BLaER1 (cell line): Measurements from ENCODE around the gene SLC19A1.

Experiments used
- H3K27ac ChIP-seq: shearing (Covaris generic); formaldehyde crosslinking; 2 replicates; pipeline ENCODE4 v1.8.1; 2022
- H3K27me3 ChIP-seq: shearing (Covaris generic); formaldehyde crosslinking; 2 replicates; pipeline ENCODE4 v1.8.1; 2022
- H3K36me3 ChIP-seq: shearing (Covaris generic); formaldehyde crosslinking; 2 replicates; pipeline ENCODE4 v1.8.1; 2022
- H3K4me1 ChIP-seq: shearing (Covaris generic); formaldehyde crosslinking; 2 replicates; pipeline ENCODE4 v1.8.1; 2022
- H3K4me2 ChIP-seq: shearing (Covaris generic); formaldehyde crosslinking; 2 replicates; pipeline ENCODE4 v1.8.1; 2022
- H3K4me3 ChIP-seq: shearing (Covaris generic); formaldehyde crosslinking; 2 replicates; pipeline ENCODE4 v1.8.1; 2022
- H3K9ac ChIP-seq: shearing (Covaris generic); formaldehyde crosslinking; 2 replicates; pipeline ENCODE4 v1.8.1; 2022
- H3K9me3 ChIP-seq: shearing (Covaris generic); formaldehyde crosslinking; 2 replicates; pipeline ENCODE4 v1.8.1; 2022
- H4K20me1 ChIP-seq: shearing (Covaris generic); formaldehyde crosslinking; 2 replicates; pipeline ENCODE4 v1.8.1; 2022
- Cebpa-rat ChIP-seq: shearing (Covaris generic); IDR thresholded peaks from 2 replicates; pipeline ENCODE4 v1.8.1; 2022

The SLC19A1 gene

GRCh38 chr21:45494851-45495680 lies 47.2 kb downstream of the SLC19A1 start:
- no peaks in the 10 kb centered on the region for H3K27me3 ChIP-seq
- peaks cover 11% of the 10 kb centered on the region; the same call in 1 of the 2 replicates for H3K36me3 ChIP-seq
- H3K9me3 ChIP-seq = peaks cover 28% of the 10 kb centered on the region
- peaks cover 42% of the 10 kb centered on the region for H3K4me1 ChIP-seq
- no peak overlapping the region for H3K4me2 ChIP-seq
- H3K4me3 ChIP-seq = no peak overlapping the region
- no peak overlapping the region for H3K9ac ChIP-seq
- TF ChIP-seq Cebpa-rat = no peak
- H3K27ac ChIP-seq = no peak overlapping the region
- no peaks in the 10 kb centered on the region for H4K20me1 ChIP-seq

- TF ChIP-seq Cebpa-rat = no peak
- H3K4me1 ChIP-seq = peaks cover 45% of the 10 kb centered on the region
- peaks cover 21% of the 10 kb centered on the region for H3K9me3 ChIP-seq
- peaks cover 11% of the 10 kb centered on the region; the same call in 1 of the 2 replicates for H3K36me3 ChIP-seq
- no peak overlapping the region for H3K4me3 ChIP-seq
- no peaks in the 10 kb centered on the region for H4K20me1 ChIP-seq
- H3K9ac ChIP-seq = 0 out of 2 replicates have a peak overlapping the region, but pooled peaks have one; percentile 34
- H3K27me3 ChIP-seq = no peaks in the 10 kb centered on the region
- peak overlapping the region; percentile 70 for H3K4me2 ChIP-seq
- peak overlapping the region; percentile 53; the same call in 1 of the 2 replicates for H3K27ac ChIP-seq
These were observed 47.9 kb downstream of the SLC19A1 start for GRCh38 chr21:45494135-45494850.

DNA sequence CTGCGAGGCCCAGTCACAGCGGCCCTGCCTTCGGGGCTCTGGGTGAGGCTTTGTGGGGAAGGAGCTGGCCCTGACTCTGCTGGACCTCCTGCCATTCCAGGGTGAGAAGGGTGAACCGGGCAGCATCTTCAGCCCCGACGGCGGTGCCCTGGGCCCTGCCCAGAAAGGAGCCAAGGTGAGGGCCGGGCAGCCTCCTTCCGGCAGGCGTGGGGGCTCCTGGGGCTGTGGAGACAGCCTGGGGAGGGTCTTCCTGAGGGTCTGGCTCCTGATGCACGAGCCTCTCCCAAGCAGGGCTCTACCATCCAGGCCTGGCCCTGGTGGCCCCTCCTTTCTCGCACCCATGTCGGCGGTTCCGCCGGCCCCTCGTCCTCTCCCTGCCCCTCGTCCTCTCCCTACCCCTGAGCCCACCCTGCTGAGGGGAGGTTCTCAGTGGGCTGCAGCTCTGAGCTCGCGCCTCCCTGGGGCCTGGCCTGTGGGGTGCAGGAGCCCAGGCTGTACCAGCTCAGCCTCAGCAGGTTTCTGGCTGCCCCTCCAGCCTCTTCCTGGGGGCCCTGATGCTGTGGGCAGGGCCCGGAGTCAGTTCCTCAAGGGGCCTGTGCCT lies 48.7 kb downstream of the SLC19A1 start:
- H3K36me3 ChIP-seq = peaks cover 8% of the 10 kb centered on the region; the same call in 1 of the 2 replicates

DNA sequence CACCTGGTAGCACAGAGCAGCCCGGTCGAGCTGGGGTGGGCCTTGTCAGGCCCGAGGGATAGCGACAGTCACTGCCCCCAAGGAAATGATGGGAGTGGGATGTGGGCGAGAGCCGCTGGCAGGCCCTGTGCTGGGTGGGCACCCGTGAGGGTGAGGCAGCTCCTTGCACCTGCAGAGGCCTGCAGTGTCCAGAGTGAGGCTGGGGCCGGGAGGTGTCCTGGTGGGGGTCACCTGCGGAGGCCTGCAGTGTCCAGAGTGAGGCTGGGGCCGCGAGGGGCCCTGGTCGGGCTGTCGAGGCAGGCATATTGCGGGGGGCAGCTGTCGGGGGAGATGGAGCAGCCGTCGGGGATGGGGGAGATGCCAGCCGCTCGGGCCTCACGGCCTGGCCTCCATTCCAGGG lies 49.5 kb downstream of the SLC19A1 start:
- Histone ChIP-seq H3K4me2 (no peak overlapping the region), H4K20me1 (no peaks in the 10 kb centered on the region), H3K4me3 (no peak overlapping the region), H3K9me3 (peaks cover 5% of the 10 kb centered on the region), H3K27me3 (no peaks in the 10 kb centered on the region), H3K27ac (no peak overlapping the region), H3K9ac (no peak overlapping the region), H3K4me1 (peaks cover 56% of the 10 kb centered on the region), H3K36me3 (peaks cover 4% of the 10 kb centered on the region; the same call in 1 of the 2 replicates)
- no peak for TF ChIP-seq Cebpa-rat

More for the DNA sequence above, 48.7 kb downstream of the SLC19A1 start:
- H4K20me1 ChIP-seq = no peaks in the 10 kb centered on the region
- 0 out of 2 replicates have a peak overlapping the region, but pooled peaks have one; percentile 34 for H3K9ac ChIP-seq
- H3K27ac ChIP-seq = peak overlapping the region; percentile 53
- H3K27me3 ChIP-seq = no peaks in the 10 kb centered on the region
- peaks cover 49% of the 10 kb centered on the region for H3K4me1 ChIP-seq
- TF ChIP-seq Cebpa-rat = no peak
- no peak overlapping the region for H3K4me3 ChIP-seq
- peak overlapping the region; percentile 70 for H3K4me2 ChIP-seq
- peaks cover 13% of the 10 kb centered on the region for H3K9me3 ChIP-seq

- no peaks in the 10 kb centered on the region; the same call in 1 of the 2 replicates for H3K36me3 ChIP-seq
- H3K4me1 ChIP-seq = peaks cover 63% of the 10 kb centered on the region
- H3K9me3 ChIP-seq = no peaks in the 10 kb centered on the region
- H3K4me3 ChIP-seq = no peak overlapping the region
- H3K27me3 ChIP-seq = no peaks in the 10 kb centered on the region
- no peak for TF ChIP-seq Cebpa-rat
- H4K20me1 ChIP-seq = no peaks in the 10 kb centered on the region
- H3K27ac ChIP-seq = no peak overlapping the region
- no peak overlapping the region for H3K4me2 ChIP-seq
- no peak overlapping the region for H3K9ac ChIP-seq
These were observed 50.6 kb downstream of the SLC19A1 start for GRCh38 chr21:45491623-45492022.

DNA sequence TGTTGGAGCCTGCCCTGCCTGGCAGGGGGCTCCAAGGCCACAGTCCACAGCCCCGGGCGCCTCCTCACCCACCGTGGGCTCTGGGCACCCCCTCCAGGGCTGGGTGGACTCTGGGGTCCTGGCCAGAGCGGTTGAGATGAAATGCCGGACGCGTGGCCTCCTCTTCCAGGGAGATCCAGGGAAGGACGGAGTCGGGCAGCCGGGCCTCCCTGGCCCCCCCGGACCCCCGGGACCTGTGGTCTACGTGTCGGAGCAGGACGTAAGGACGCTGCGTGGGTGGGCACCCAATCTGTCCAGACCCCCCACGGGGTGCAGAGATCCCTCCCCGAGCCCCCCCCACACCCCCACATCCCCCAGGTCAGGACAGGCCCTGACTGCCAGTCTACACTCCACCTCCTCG lies 51.2 kb downstream of the SLC19A1 start:
- Histone ChIP-seq H3K27ac (peak overlapping the region; percentile 72), H3K9ac (peak overlapping the region; percentile 63), H3K4me2 (peak overlapping the region; percentile 71), H3K36me3 (no peaks in the 10 kb centered on the region), H3K4me3 (no peak overlapping the region), H3K9me3 (no peaks in the 10 kb centered on the region), H3K4me1 (peaks cover 59% of the 10 kb centered on the region), H4K20me1 (no peaks in the 10 kb centered on the region), H3K27me3 (no peaks in the 10 kb centered on the region)
- no peak for TF ChIP-seq Cebpa-rat

- Histone ChIP-seq H3K36me3 (no peaks in the 10 kb centered on the region), H3K9me3 (no peaks in the 10 kb centered on the region), H4K20me1 (no peaks in the 10 kb centered on the region), H3K4me1 (peaks cover 63% of the 10 kb centered on the region), H3K4me3 (no peak overlapping the region), H3K27me3 (no peaks in the 10 kb centered on the region), H3K4me2 (peak overlapping the region; percentile 71), H3K9ac (peak overlapping the region; percentile 63), H3K27ac (peak overlapping the region; percentile 72)
- TF ChIP-seq Cebpa-rat = no peak
These were observed 52.0 kb downstream of the SLC19A1 start for GRCh38 chr21:45490049-45490731.

DNA sequence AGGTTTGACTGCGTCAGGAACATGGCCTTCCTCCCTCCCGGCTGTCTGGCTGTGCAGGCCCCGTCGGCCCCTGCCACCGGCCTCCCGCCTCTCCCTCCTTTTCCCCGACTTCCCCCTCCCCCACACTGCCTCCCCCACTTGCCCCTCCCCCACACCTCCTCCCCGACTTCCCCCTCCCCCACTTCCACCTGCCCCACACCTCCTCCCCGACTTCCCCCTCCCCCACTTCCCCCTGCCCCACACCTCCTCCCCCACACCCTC lies 52.6 kb downstream of the SLC19A1 start:
- H3K9me3 ChIP-seq = no peaks in the 10 kb centered on the region

DNA sequence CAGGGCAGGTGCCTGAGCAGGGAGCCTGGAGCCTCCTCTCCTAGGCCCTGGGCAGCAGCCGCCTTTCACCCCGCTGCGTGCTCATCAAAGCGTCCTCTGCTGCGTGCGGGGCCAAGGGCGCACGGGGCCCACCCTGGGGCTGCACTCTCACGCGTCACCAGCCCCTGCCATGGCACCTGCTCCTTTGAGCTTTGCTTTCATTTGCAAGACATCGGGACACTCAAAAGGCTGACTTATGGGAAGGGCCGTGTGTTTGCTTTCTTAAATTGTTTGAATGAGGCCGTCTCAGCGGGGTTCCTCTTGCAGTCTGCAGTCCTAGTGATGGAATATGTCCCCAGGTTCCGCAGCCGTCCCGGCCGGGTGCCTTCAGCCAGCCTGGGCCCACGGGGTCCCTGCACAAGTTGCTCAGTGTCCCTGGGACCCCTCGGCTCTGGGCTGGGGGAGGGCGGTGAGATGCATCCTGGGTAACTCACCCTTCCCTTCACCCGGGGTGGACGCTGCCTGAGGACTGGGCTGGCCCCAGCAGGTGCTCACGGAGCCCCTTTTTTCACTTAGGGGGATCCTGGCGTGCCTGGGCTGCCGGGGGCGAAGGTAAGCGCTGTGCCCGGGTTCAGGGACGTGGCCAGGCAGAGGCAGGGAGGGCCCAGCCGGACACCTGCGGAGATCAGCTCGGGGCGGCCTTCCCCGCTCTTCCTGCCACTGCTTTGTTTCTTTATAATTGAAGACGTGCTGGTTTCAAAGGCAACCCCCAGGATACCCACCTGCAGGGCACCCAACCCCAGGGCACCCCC lies 53.1 kb downstream of the SLC19A1 start:
- Histone ChIP-seq H3K27me3 (no peaks in the 10 kb centered on the region), H3K36me3 (no peaks in the 10 kb centered on the region), H3K4me1 (peaks cover 58% of the 10 kb centered on the region), H3K27ac (no peak overlapping the region), H3K9me3 (no peaks in the 10 kb centered on the region), H3K4me2 (peak overlapping the region; percentile 51), H4K20me1 (no peaks in the 10 kb centered on the region), H3K9ac (no peak overlapping the region), H3K4me3 (no peak overlapping the region)
- TF ChIP-seq Cebpa-rat = no peak

More for the DNA sequence above, 52.6 kb downstream of the SLC19A1 start:
- Histone ChIP-seq H3K4me2 (peak overlapping the region; percentile 51), H4K20me1 (no peaks in the 10 kb centered on the region), H3K36me3 (no peaks in the 10 kb centered on the region), H3K4me3 (no peak overlapping the region), H3K4me1 (peaks cover 63% of the 10 kb centered on the region), H3K9ac (no peak overlapping the region), H3K27me3 (no peaks in the 10 kb centered on the region), H3K27ac (no peak overlapping the region)
- TF ChIP-seq Cebpa-rat = no peak
